ENCODE data around the gene NEK11. TPM values are rescaled to one million over a fixed set of nuclear protein-coding genes. Genes with fewer than 3 reads are reported as not detected.

NEK11 gene
- total RNA-seq, 1 experiment from 2014 or later, result 9.5 TPM

DNA sequence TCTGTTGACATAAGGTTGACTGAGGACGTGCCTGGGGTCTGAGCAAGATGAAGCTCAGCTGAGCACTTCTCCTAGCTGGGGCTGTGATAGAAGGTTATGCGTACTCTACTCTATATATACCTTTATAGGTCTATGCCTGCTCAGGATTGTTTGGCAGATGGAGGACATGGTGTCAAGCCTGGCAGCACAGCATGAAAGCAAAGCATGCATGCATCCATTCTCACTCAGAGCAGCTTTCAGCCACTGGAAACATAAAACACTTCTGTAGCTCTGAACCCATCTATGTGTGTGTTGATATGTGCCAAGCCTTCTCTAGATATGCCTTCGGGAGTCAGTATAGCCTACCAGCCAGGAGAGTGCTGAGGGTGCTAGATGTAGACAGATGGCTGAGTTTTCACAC is 212.6 kb downstream of the NEK11 start:
- DNase-seq (ENCODE audit: low read depth, low spot score), result no peak
- H3K27ac ChIP-seq (ENCODE audit: low read length), result no peak overlapping the region
- CTCF ChIA-PET, result interaction anchor here (0.6 kb wide), 1 partner anchor 12 kb away, joined by 3 read pairs; no protein-coding TSS in a partner anchor
- TF ChIP-seq, protein P1, sequence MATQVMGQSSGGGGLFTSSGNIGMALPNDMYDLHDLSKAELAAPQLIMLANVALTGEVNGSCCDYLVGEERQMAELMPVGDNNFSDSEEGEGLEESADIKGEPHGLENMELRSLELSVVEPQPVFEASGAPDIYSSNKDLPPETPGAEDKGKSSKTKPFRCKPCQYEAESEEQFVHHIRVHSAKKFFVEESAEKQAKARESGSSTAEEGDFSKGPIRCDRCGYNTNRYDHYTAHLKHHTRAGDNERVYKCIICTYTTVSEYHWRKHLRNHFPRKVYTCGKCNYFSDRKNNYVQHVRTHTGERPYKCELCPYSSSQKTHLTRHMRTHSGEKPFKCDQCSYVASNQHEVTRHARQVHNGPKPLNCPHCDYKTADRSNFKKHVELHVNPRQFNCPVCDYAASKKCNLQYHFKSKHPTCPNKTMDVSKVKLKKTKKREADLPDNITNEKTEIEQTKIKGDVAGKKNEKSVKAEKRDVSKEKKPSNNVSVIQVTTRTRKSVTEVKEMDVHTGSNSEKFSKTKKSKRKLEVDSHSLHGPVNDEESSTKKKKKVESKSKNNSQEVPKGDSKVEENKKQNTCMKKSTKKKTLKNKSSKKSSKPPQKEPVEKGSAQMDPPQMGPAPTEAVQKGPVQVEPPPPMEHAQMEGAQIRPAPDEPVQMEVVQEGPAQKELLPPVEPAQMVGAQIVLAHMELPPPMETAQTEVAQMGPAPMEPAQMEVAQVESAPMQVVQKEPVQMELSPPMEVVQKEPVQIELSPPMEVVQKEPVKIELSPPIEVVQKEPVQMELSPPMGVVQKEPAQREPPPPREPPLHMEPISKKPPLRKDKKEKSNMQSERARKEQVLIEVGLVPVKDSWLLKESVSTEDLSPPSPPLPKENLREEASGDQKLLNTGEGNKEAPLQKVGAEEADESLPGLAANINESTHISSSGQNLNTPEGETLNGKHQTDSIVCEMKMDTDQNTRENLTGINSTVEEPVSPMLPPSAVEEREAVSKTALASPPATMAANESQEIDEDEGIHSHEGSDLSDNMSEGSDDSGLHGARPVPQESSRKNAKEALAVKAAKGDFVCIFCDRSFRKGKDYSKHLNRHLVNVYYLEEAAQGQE (IDR thresholded peaks at IDR 0.05; ENCODE audit: insufficient read depth in 1 of 2, low read depth in 2 of 2, low read length in 1 of 2), result no peak
- TF ChIP-seq POLR2AphosphoS5 (IDR thresholded peaks at IDR 0.05; ENCODE audit: low read depth, low read length), result no peak
- TF ChIP-seq SIN3A (IDR thresholded peaks at IDR 0.05; ENCODE audit: borderline replicate concordance, insufficient read depth, low read depth, low read length), result no peak
- TF ChIP-seq, protein P2, sequence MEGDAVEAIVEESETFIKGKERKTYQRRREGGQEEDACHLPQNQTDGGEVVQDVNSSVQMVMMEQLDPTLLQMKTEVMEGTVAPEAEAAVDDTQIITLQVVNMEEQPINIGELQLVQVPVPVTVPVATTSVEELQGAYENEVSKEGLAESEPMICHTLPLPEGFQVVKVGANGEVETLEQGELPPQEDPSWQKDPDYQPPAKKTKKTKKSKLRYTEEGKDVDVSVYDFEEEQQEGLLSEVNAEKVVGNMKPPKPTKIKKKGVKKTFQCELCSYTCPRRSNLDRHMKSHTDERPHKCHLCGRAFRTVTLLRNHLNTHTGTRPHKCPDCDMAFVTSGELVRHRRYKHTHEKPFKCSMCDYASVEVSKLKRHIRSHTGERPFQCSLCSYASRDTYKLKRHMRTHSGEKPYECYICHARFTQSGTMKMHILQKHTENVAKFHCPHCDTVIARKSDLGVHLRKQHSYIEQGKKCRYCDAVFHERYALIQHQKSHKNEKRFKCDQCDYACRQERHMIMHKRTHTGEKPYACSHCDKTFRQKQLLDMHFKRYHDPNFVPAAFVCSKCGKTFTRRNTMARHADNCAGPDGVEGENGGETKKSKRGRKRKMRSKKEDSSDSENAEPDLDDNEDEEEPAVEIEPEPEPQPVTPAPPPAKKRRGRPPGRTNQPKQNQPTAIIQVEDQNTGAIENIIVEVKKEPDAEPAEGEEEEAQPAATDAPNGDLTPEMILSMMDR (IDR thresholded peaks at IDR 0.05), result no peak
- TF ChIP-seq TCF7L2 (IDR thresholded peaks at IDR 0.05; ENCODE audit: low read depth, low read length), result no peak
- no peak for ATAC-seq
- no TSS peak for BruUV-seq (replicated peaks)
- H3K4me1 ChIP-seq (ENCODE audit: control insufficient read depth, insufficient read depth, low read length), result no peaks in the 10 kb centered on the region
- H3K4me3 ChIP-seq (ENCODE audit: low read depth in 2 of 2, low read length in 2 of 2), result no peak overlapping the region
- no peaks in the 10 kb centered on the region for H3K27me3 ChIP-seq (ENCODE audit: control insufficient read depth, insufficient read depth, low read length)
- POLR2A ChIA-PET, result no interaction called here
- intact Hi-C loops (cut with micrococcal nuclease; ENCODE audit: unreplicated experiment) (no loop called here), in situ Hi-C loops (cut with HindIII; ENCODE audit: low pct_unique_long_range_greater_than_20kb, low sequenced_read_pairs) (no loop called here)
- no peaks in the 10 kb centered on the region for H3K9me3 ChIP-seq (ENCODE audit: control insufficient read depth, insufficient read depth, low read depth, low read length)
- no peaks in the 10 kb centered on the region for H3K36me3 ChIP-seq (ENCODE audit: control insufficient read depth, insufficient read depth, low read length)

DNA sequence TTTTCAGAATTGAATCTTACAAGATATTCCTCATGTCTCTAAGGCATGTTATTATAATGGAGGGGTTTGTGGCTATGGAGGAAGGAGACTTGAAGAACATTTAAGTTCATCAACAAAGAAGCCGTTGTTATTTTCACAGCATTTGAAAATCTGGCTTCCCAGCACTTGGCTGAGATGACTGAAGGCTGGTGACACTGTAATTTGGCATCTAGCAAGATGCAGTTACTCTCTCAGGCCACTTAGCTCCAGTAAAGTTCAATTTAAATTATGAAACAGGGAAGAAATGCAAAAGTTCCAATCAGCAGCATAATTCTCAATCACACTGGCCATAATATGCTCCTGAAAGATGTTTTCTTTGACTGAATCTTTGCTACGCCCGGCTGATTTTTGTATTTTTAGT is 215.5 kb downstream of the NEK11 start:
- intact Hi-C loops (cut with micrococcal nuclease; ENCODE audit: unreplicated experiment), result no loop called here
- H3K9me3 ChIP-seq (ENCODE audit: control insufficient read depth, insufficient read depth, low read depth, low read length), result no peaks in the 10 kb centered on the region
- H3K27me3 ChIP-seq (ENCODE audit: control insufficient read depth, insufficient read depth, low read length), result no peaks in the 10 kb centered on the region
- in situ Hi-C loops (cut with HindIII; ENCODE audit: low pct_unique_long_range_greater_than_20kb, low sequenced_read_pairs), result no loop called here
- ATAC-seq, result no peak
- no peaks in the 10 kb centered on the region for H3K4me1 ChIP-seq (ENCODE audit: control insufficient read depth, insufficient read depth, low read length)
- BruUV-seq (replicated peaks), result no TSS peak
- H3K27ac ChIP-seq (ENCODE audit: low read length), result no peak overlapping the region
- ChIA-PET CTCF (no interaction called here), POLR2A (no interaction called here)
- DNase-seq (ENCODE audit: low read depth, low spot score), result no peak
- H3K4me3 ChIP-seq (ENCODE audit: low read depth in 2 of 2, low read length in 2 of 2), result no peak overlapping the region
- TF ChIP-seq, protein P1 (IDR thresholded peaks at IDR 0.05; ENCODE audit: insufficient read depth in 1 of 2, low read depth in 2 of 2, low read length in 1 of 2), result no peak
- TF ChIP-seq TCF7L2 (IDR thresholded peaks at IDR 0.05; ENCODE audit: low read depth, low read length), result no peak
- no peak for TF ChIP-seq POLR2AphosphoS5 (IDR thresholded peaks at IDR 0.05; ENCODE audit: low read depth, low read length)
- TF ChIP-seq, protein P2 (IDR thresholded peaks at IDR 0.05), result peak; percentile 27
- TF ChIP-seq SIN3A (IDR thresholded peaks at IDR 0.05; ENCODE audit: borderline replicate concordance, insufficient read depth, low read depth, low read length), result no peak
- no peaks in the 10 kb centered on the region for H3K36me3 ChIP-seq (ENCODE audit: control insufficient read depth, insufficient read depth, low read length)

Data from Panc1 (cell line).